Kasumi-1 (cell line): Measurements from ENCODE around the gene NUDT5.
A peak's percentile ranks its signal among the peaks of the same experiment; 100 is the strongest.
"Not testable (repeated sequence)": the region's sequence is repeated elsewhere in the genome, so short reads cannot be mapped to it uniquely, and the experiment has no call there.

ENCODE experiments used
- DNase-seq, 2 experiments: peaks; one replicate each; lab custom pipeline; 2025; lab: John Stamatoyannopoulos, UW

Gene NUDT5

DNA sequence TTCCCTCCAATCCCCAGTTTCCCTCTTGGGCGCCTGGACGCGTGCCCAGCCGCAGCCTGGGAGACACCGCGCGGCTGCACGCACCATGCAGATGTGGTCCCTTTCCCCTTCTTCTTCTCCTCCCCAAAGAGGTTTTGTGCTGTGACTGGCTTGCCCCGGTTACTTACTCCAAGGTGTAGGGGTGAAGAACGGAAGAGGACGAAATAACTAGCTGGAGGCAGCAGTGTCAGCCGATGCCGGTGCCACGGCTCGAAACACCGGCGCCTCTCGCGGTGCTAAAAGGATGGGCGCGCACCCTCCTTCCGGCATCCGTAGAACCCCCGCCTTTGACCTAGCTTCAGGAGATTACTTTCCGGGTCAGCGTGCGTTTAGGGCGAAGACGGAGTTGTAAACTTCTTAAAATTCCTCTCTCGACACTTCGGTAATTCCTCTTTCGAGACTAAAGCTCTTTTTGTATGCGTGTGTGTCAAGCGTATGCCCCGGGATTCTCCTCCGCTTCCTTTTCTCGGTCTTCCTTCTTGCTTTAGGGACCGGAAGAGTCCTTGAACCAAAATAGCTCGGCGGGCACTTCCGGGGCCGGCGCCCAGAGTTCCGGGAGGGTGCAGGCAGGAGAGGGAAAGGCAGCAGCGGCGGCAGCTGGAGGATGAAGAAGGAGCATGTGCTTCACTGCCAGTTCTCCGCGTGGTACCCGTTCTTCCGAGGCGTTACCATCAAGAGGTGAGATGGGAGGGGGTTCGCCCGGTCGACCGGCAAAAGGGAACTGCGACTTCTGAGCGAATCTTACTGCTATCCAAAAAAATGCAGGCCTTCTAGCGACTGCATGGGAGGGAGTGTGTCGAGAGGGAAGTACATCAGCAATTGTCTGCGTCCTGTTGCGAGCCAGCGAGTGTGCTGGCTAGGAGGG lies at the start of gene NUDT5, which contains the start of gene CDC123:
NUDT5 (minus strand) TSS at position 289 of the 904 bp plus-strand sequence. CDS start 9,600 bp downstream, outside the sequence.
CDC123 (plus strand) TSS at position 586 of the 904 bp plus-strand sequence; CDS start at position 644, 58 bp downstream.
- DNase-seq, result peak; percentile 99

- DNase-seq, result peak; percentile 78 to 84
Observed at GRCh38 chr10:12243864-12244620, 48.4 kb upstream of the NUDT5 start.

DNA sequence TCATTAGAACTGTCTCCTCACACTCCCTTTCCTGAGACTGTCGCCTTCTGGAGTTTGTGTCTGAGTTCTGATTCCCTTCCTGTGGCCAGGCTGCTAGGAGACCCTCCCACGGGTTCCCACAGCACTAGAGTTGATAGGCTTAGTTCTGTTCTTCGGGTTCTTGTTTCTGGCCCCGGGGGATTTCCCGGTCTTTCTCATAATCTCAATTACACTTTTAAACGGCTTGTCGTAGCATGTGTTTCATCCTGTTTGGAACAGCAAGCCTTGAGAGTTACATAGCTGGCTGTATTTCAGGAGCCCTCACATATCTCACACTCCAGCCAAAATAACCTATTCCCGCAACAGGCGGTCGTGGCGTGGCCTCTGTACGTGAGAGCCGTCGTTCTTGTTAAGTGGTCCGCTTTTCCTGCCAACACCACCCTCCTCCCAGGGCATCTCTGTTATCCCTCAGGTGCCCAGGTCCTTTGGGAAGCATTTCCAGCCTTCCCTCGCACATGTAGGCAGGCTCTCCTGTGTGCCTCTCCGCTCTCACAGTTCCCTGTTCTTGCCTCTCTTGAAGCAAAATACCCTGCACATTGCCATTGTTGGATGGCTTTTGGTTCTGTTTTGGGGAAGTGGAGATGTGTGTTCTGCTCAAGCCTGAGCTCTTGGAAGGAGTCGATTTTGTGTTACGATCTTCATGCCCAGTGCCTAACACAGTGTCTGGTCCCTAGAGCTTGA lies 46.3 kb upstream of the NUDT5 start:
- DNase-seq, result peak; percentile 22 to 39

DNA sequence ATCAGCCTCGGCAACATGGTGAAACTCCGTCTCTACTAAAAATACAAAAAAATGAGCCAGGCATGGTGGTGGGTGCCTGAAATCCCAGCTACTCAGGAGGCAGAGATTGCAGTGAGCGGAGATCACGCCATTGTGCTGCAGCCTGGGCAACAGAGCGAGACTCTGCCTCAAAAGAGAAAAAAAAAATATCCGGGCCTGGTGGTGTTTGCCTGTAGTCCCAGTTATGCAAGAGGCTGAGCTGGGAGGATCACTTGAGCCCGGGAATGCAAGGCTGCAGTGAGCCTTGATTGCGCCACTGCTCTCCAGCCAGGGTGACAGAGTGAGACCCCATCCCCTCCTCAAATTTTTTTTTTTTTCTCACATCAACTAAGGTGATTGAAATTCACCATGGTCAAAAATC lies 43.1 kb upstream of the NUDT5 start:
- DNase-seq, result no peak

DNA sequence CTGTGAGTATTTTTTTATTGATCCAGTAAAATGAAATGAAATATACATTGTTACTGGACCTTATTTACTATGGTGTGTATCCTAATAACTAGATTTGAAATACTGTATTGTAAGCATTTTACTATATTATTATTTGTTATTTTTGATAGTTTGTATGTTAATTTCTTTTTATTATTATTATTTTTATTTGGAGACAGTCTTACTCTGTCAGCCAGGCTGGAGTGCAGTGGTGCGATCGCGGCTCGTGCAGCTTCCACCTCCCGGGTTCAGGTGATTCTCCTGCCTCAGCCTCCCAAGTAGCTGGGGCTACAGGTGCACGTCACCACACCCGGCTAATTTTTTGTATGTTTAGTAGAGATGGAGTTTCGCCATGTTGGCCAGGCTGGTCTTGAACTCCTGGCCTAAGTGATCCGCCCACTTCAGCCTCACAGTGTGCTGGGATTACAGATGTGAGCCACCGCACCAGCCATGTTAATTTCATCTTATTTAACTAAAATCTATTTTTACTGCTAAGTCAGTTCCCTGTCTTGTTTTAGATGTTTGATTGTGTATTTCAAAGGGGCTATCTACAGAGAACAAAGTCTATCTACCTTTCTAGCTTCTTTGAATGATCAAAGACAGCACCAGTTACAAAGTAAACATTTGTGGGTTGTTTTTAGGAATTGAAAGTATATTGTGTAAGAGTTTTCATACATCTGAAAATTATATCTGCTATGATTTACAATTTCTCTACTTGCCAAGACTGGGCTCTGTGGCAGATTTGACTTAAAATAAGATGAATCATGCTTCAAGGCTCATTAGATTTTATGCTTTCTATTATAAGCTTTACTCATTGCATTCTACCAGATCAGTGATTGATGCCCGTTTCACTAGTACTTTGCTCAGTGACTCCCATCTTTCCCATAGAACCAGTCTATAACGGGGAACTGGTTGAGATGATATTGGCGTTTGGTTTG lies 41.9 kb upstream of the NUDT5 start:
- DNase-seq, result no peak

- DNase-seq, result no peak
Observed at GRCh38 chr10:12235796-12236195, 40.1 kb upstream of the NUDT5 start.

DNA sequence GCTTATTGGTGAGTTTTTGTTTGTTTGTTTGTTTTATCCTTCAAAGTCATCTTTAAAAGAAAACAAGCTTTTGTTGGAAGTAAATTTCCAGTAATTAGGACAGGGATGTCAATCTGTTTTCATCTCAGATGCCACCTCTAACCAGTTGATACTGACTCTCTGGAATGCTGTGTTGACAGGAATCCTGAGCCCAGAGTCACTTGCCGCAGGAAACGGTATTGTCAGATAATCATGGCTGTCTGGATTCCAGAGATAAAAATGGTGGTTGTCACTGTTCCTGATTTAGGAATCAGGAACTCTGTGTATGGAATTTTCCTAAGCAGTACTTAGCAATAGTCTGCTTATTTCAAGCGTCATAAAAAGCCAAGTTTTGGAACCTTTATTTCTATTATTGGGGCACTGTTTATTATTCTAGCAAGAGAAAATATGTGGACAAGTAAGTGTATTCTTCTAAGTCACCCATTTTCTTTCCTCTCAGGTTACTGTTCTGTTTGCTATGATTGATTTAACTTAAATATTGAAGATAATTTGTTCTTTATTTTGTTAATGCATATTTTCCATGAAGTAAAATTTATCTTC lies 39.5 kb upstream of the NUDT5 start:
- no peak for DNase-seq

DNA sequence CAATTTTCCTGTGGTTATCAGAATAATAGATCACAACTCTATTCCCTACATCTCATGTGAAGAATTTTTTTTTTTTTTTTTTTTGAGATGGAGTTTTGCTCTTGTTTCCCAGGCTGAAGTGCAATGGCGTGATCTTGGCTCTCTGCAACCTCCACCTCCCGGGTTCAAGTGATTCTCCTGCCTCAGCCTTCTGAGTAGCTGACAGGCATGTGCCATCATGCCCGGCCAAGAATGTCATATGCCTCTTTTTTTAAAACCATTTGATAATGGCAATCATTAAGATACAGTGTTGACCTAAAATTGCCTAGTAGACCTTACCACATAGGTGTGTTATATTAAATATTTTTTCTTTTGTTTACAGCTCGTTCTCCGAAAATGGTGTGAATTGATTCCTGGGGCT lies 39.0 kb upstream of the NUDT5 start:
- not testable (repeated sequence) for DNase-seq

- DNase-seq, result no peak
Observed at GRCh38 chr10:12228851-12229250, 33.2 kb upstream of the NUDT5 start.

DNA sequence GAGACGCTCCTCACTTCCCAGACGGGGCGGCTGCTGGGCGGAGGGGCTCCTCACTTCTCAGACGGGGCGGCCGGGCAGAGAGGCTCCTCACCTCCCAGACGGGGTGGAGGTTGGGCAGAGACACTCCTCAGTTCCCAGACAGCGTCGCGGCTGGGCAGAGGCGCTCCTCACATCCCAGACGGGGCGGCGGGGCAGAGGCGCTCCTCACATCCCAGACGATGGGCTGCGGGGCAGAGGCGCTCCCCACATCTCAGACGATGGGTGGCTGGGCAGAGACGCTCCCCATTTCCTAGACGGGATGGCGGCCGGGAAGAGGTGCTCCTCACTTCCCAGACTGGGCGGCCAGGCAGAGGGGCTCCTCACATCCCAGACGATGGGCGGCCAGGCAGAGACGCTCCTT lies 30.7 kb upstream of the NUDT5 start:
- DNase-seq, result not testable (repeated sequence)

DNA sequence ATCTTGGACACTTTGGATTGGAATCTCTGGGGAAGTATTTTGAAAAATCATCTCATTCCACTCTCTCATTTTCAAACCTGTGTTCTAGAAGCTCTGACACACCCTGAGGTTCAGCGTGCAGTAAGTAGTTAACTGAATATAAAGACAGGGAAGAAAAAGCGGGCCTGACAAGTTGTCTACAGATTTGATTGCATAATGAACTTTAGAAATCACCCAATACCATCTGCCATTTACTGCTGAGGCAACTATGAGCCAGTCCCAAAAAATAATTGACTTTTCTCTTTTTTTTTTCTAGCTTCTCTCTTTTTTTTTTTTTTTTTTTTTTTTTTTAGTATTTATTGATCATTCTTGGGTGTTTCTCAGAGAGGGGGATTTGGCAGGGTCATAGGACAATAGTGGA lies 29.8 kb upstream of the NUDT5 start:
- DNase-seq, result no peak

DNA sequence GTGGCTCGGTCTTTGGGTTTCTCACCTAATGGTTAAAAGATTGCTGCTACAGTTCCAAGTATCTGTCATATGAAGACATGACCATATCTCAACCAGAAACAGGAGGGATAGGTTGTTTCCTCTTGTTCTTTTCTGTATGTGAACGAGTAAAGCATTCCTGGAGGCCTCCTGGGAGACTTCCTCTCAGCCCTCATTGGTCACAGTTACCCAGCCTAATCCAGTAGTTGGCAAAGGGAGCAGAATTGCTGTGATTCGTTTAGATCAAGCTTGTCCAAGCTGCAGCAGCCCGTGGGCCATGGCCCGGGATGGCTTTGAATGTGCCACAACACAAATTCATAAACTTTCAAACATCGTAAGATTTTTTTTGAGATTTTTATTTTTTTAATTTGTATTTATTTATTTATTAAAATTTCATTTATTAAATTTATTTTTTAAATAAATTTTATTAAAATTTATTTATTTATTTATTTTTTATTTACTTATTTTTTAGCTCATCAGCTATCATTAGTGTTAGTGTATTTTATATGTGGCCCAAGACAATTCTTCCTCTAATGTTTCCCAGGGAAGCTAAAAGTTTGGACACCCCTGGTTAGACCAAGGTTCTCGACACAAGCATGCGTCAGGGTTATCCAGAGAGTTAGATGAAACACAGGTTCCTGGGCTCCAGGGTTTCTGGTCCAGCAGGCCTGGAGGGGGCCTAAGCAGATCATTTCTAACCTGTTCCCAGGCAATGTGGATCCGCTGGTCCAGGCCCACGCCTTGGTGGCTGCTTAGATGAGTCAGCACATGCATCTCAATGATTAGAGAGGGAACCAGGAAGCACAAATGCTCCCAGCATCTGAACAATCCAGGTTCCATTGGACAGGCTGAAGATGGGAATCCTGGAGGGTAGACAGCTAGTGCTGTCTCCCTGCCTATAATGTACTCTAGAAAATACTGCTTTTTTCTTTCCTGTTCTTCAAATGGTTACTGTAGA lies 25.9 kb upstream of the NUDT5 start:
- no peak for DNase-seq

- no peak for DNase-seq
Observed at GRCh38 chr10:12218991-12219390, 23.3 kb upstream of the NUDT5 start.

GRCh38 chr10:12214763-12215218 lies 19.1 kb upstream of the NUDT5 start:
- peak; percentile 74 to 84 for DNase-seq

DNA sequence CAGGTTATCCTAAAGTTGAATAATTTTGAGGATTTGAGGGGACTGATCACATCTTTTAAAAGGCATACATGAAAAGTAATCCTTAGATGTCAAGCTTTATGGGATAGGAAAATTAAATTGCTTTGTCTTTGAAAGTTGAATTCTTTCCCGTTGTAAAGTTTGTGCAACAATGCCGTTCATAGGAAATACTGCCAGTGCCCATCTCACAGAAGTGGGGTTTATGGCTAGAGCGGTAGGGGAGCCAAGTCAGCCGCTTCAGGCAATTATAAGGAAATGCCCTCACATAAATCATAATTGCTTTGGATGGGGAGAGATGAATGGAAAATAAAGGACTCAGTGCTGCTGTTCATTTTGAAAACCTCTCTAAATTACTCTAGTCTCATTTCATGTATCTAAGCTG lies 18.4 kb upstream of the NUDT5 start:
- no peak for DNase-seq

DNA sequence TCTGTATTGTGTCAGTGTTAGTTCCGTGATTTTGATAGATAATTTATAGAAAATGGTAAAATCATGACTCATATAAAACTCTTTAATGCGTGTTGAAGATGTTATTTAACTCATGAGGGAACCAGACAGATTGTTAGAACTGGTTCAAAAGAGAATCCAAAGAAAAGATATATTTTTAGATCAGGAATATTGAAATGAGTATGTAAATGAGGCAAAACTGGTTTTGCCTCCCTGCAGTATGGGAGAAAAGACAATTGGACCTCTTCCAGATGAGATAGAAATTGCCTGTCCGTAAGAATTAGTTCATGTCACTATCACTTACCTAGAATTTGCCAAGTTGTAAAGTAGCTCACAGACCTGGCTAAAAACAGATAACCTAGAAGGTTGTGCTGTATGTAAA lies 17.9 kb upstream of the NUDT5 start:
- DNase-seq, result no peak

GRCh38 chr10:12212454-12212853 lies 16.8 kb upstream of the NUDT5 start:
- DNase-seq, result no peak

- DNase-seq, result no peak
Observed at GRCh38 chr10:12208460-12208859, 12.8 kb upstream of the NUDT5 start.

DNA sequence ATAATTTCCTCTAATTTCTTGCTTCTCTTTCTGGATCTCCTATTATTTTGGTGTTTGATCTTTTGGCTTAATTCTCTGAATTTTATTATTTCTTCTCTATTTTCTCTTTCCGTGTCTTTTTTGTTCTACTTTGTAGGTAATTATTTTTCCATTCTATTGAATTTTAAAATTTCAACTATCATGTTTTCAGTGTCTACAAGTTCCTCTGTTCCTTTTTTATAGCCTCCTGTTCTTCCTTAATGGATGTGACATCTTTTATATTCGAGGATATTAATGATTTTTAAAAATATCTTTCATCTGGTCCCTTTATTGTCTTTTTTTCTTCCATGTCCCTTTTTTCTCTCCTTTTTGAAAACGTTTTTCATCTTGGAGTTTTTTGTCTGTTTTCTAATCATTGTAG lies 11.4 kb upstream of the NUDT5 start:
- no peak for DNase-seq
